DOHH2 (cell line): ENCODE data around the gene TTC34.
"Not testable (repeated sequence)": the region's sequence is repeated elsewhere in the genome, so short reads cannot be mapped to it uniquely, and the experiment has no call there.

Experiments used
- H3F3A ChIP-seq: fragments of 200-600 bp; sonication (generic), shearing (Covaris generic); 2 replicates; pipeline ENCODE4 v1.6.0; 2016; ENCODE audit warnings: antibody characterized with exemption, mild to moderate bottlenecking; ENCODE audit not compliant: control insufficient read depth, insufficient read depth
- H3K27ac ChIP-seq: fragments of 200-600 bp; sonication (generic); 2 replicates; pipeline ENCODE4 v1.5.1; 2014; ENCODE audit warnings: low read depth, mild to moderate bottlenecking, low read length, moderate library complexity
- H3K27me3 ChIP-seq: fragments of 200-600 bp; sonication (generic); 2 replicates; pipeline ENCODE4 v1.6.1; 2014; ENCODE audit warnings: mild to moderate bottlenecking, low read length, mixed read lengths; ENCODE audit not compliant: control insufficient read depth
- H3K36me3 ChIP-seq: fragments of 200-600 bp; sonication (generic); 2 replicates; pipeline ENCODE4 v1.6.1; 2014; ENCODE audit warnings: mild to moderate bottlenecking, low read length, moderate library complexity, mixed read lengths; ENCODE audit not compliant: control insufficient read depth
- H3K4me1 ChIP-seq: fragments of 200-600 bp; sonication (generic); 2 replicates; pipeline ENCODE4 v1.6.1; 2014; ENCODE audit warnings: mild to moderate bottlenecking, low read length, mixed read lengths; ENCODE audit not compliant: control insufficient read depth
- H3K4me2 ChIP-seq: fragments of 200-600 bp; sonication (generic); 2 replicates; pipeline ENCODE4 v1.6.0; 2014; ENCODE audit warnings: mild to moderate bottlenecking, low read length, moderate library complexity
- H3K4me3 ChIP-seq: fragments of 200-600 bp; sonication (generic); 2 replicates; pipeline ENCODE4 v1.5.1; 2014; ENCODE audit warnings: mild to moderate bottlenecking, low read length, mixed read lengths
- H3K79me2 ChIP-seq: fragments of 200-600 bp; sonication (generic); 2 replicates; pipeline ENCODE4 v1.6.1; 2014; ENCODE audit warnings: mild to moderate bottlenecking, low read length, mixed read lengths; ENCODE audit not compliant: control insufficient read depth
- H3K9me2 ChIP-seq: fragments of 200-600 bp; sonication (generic); replicated peaks from 2 replicates; pipeline ENCODE4 v1.6.1; 2014; ENCODE audit warnings: mild to moderate bottlenecking, low read length, mixed read lengths; ENCODE audit not compliant: control insufficient read depth
- H3K9me3 ChIP-seq: fragments of 200-600 bp; sonication (generic); 2 replicates; pipeline ENCODE4 v1.6.1; 2014; ENCODE audit warnings: antibody characterized with exemption, low read length, mixed read lengths; ENCODE audit not compliant: control insufficient read depth, insufficient read depth
- H4K20me1 ChIP-seq: fragments of 200-600 bp; sonication (generic); 2 replicates; pipeline ENCODE4 v1.6.0; 2014; ENCODE audit warnings: low read depth, mild to moderate bottlenecking, antibody characterized with exemption, low read length, moderate library complexity; ENCODE audit not compliant: control insufficient read depth, insufficient read depth
- EZH2phosphoT487 ChIP-seq: fragments of 200-600 bp; sonication (generic); IDR thresholded peaks from 2 replicates; pipeline ENCODE4 v1.6.1; 2017; ENCODE audit warnings: borderline replicate concordance, mild to moderate bottlenecking, antibody characterized with exemption, low read length, moderate library complexity, mixed read lengths
- TF ChIP-seq, protein P1 (sequence below): fragments of 200-600 bp; sonication (generic); IDR thresholded peaks from one replicate; pipeline ENCODE4 v1.5.1; 2014; ENCODE audit warnings: antibody characterized with exemption, mild to moderate bottlenecking, low read depth, low read length; ENCODE audit not compliant: poor library complexity, severe bottlenecking

The TTC34 gene

DNA sequence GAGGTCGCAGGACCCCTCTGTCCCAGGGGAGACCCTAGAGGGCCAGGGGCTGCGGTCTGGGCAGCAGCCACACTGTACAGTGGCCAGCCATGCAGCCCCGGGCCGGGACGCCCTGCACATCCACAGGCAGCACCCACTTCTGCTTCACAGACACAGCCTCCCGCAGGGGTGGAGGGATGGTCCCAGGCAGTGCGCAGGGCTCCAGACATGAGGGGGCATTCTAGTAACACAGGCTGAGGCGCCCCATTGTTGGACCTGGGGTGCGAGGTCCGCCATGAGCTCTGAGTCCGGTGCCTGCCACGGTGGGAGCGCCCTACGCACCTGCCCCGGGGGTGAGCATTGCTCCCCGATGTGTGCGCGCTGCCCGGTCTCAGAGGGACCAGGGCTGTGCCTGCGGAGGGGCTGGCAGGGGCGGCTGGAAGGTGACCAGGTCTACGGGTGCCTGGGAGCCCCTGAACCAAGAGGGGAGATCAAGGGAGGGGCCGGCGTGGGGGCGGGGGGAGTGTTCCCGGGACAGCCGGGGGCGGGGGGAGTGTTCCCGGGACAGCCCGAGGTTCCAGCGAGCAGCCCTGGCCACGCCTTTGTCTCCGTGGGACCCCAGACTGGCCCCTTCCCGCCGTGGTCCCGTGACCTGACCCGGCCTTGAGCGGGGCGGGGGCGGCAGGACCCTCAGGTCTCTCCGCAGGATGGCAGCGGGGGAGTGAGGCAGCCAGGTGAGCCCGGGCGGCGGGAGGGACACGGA, 173.1 kb downstream of the TTC34 start:
- no peaks in the 10 kb centered on the region for H4K20me1 ChIP-seq
- TF ChIP-seq, protein P1, sequence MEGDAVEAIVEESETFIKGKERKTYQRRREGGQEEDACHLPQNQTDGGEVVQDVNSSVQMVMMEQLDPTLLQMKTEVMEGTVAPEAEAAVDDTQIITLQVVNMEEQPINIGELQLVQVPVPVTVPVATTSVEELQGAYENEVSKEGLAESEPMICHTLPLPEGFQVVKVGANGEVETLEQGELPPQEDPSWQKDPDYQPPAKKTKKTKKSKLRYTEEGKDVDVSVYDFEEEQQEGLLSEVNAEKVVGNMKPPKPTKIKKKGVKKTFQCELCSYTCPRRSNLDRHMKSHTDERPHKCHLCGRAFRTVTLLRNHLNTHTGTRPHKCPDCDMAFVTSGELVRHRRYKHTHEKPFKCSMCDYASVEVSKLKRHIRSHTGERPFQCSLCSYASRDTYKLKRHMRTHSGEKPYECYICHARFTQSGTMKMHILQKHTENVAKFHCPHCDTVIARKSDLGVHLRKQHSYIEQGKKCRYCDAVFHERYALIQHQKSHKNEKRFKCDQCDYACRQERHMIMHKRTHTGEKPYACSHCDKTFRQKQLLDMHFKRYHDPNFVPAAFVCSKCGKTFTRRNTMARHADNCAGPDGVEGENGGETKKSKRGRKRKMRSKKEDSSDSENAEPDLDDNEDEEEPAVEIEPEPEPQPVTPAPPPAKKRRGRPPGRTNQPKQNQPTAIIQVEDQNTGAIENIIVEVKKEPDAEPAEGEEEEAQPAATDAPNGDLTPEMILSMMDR, result no peak
- no peak for TF ChIP-seq EZH2phosphoT487
- no peaks in the 10 kb centered on the region for H3K27me3 ChIP-seq
- no peak overlapping the region for H3K4me2 ChIP-seq
- no peak overlapping the region for H3K27ac ChIP-seq
- H3K9me3 ChIP-seq, result peaks cover 15% of the 10 kb centered on the region
- no peaks in the 10 kb centered on the region for H3K9me2 ChIP-seq
- H3K4me3 ChIP-seq, result no peak overlapping the region
- H3K79me2 ChIP-seq, result no peaks in the 10 kb centered on the region
- no peaks in the 10 kb centered on the region for H3K4me1 ChIP-seq
- H3K36me3 ChIP-seq, result no peaks in the 10 kb centered on the region
- H3F3A ChIP-seq, result no peaks in the 10 kb centered on the region

- Histone ChIP-seq H3K9me3 (peaks cover 15% of the 10 kb centered on the region), H3K79me2 (no peaks in the 10 kb centered on the region), H3K9me2 (no peaks in the 10 kb centered on the region), H3K4me3 (no peak overlapping the region), H3F3A (no peaks in the 10 kb centered on the region), H3K27me3 (no peaks in the 10 kb centered on the region), H3K36me3 (no peaks in the 10 kb centered on the region), H3K4me1 (no peaks in the 10 kb centered on the region), H4K20me1 (no peaks in the 10 kb centered on the region), H3K4me2 (no peak overlapping the region), H3K27ac (no peak overlapping the region)
- TF ChIP-seq, protein P1, result no peak
Observed at GRCh38 chr1:2627746-2628145, 173.7 kb downstream of the TTC34 start.

GRCh38 chr1:2625748-2626147, 175.7 kb downstream of the TTC34 start:
- H3K79me2 ChIP-seq, H3K27me3 ChIP-seq, H3K27ac ChIP-seq, H3K9me2 ChIP-seq, H4K20me1 ChIP-seq, H3F3A ChIP-seq, H3K4me1 ChIP-seq, H3K4me2 ChIP-seq, H3K4me3 ChIP-seq, H3K36me3 ChIP-seq: not testable (repeated sequence)
- peaks cover 11% of the 10 kb centered on the region for H3K9me3 ChIP-seq

GRCh38 chr1:2625311-2625710, 176.2 kb downstream of the TTC34 start:
- Histone ChIP-seq H3K4me2 (no peak overlapping the region), H3K79me2 (no peaks in the 10 kb centered on the region), H3F3A (no peaks in the 10 kb centered on the region), H3K4me1 (no peaks in the 10 kb centered on the region), H3K36me3 (no peaks in the 10 kb centered on the region), H3K4me3 (no peak overlapping the region), H4K20me1 (no peaks in the 10 kb centered on the region), H3K27me3 (no peaks in the 10 kb centered on the region), H3K27ac (no peak overlapping the region), H3K9me2 (no peaks in the 10 kb centered on the region), H3K9me3 (peaks cover 7% of the 10 kb centered on the region; the same call in 1 of the 2 replicates)
- TF ChIP-seq, protein P1, result no peak
- no peak for TF ChIP-seq EZH2phosphoT487
